ENCODE measurements around the gene SEC16A. TPM values are rescaled to one million over a fixed set of nuclear protein-coding genes. Genes with fewer than 3 reads are reported as not detected.

The SEC16A gene
- total and polyA plus RNA-seq, 2 donors (not counting 3 experiments of a cell fraction or from before 2014, with no cell fraction given), result 34.5 to 80.6 TPM

- no TSS peak for BruUV-seq (replicated peaks)
- Histone ChIP-seq H2AFZ (ENCODE audit: low read depth, low read length) (no peak overlapping the region), H3K27ac (ENCODE audit: insufficient read depth, low read depth, low read length) (peak overlapping the region; percentile 15), H3K9me3 (replicated peaks; ENCODE audit: control insufficient read depth, insufficient read depth, low read length) (no peaks in the 10 kb centered on the region), H3K9me1 (replicated peaks; ENCODE audit: control insufficient read depth, extremely low read depth, insufficient read depth, low read length) (no peaks in the 10 kb centered on the region), H3K79me2 (ENCODE audit: control insufficient read depth, insufficient read depth, low read length) (peaks cover 53% of the 10 kb centered on the region), H3K4me3 (replicated peaks in 1 of 3; ENCODE audit: insufficient read depth in 1 of 3, low read depth in 1 of 3, low read length in 3 of 3) (no peak overlapping the region), H3K4me1 (ENCODE audit: control insufficient read depth, extremely low read depth, insufficient read depth, low read length) (no peaks in the 10 kb centered on the region), H3K4me2 (ENCODE audit: insufficient read depth, low read length) (no peak overlapping the region), H4K20me1 (replicated peaks; ENCODE audit: control insufficient read depth, extremely low read depth, insufficient read depth, low read length) (no peaks in the 10 kb centered on the region), H3K9ac (replicated peaks; ENCODE audit: extremely low read depth, insufficient read depth, low read length) (no peak overlapping the region), H3K36me3 (ENCODE audit: control insufficient read depth in 2 of 2, extremely low read depth in 1 of 2, insufficient read depth in 2 of 2, low read length in 2 of 2) (peaks cover 9 to 69% of the 10 kb centered on the region in 2 experiments), H3K27me3 (ENCODE audit: control insufficient read depth in 2 of 2, insufficient read depth in 2 of 2, low read length in 2 of 2) (no peaks in the 10 kb centered on the region)
- no peak for FAIRE-seq
- dilution Hi-C loops (cut with MboI; ENCODE audit: extremely low pct_ligation_motif_present, low sequenced_read_pairs) (no loop called here), intact Hi-C loops (cut with micrococcal nuclease) (no loop called here)
- no peak for DNase-seq (ENCODE audit: low read depth, low spot score)
- TF ChIP-seq FOS (IDR thresholded peaks at IDR 0.05; ENCODE audit: borderline replicate concordance, insufficient read depth, low read length) (no peak), CTCF (IDR thresholded peaks at IDR 0.05; ENCODE audit: extremely low read depth in 1 of 2, insufficient read depth in 1 of 2, low read depth in 1 of 2, low read length in 2 of 2) (no peak), EZH2 (IDR thresholded peaks at IDR 0.05; ENCODE audit: borderline replicate concordance, low read depth, low read length, severe bottlenecking) (no peak), JUN (IDR thresholded peaks at IDR 0.05; ENCODE audit: borderline replicate concordance, insufficient read depth, insufficient read length, low read depth) (no peak), MYC (IDR thresholded peaks at IDR 0.05; ENCODE audit: low read depth, low read length) (no peak), POLR2AphosphoS5 (IDR thresholded peaks at IDR 0.05; ENCODE audit: insufficient read depth, low read depth, low read length) (no peak), MAX (IDR thresholded peaks at IDR 0.05; ENCODE audit: insufficient read depth, insufficient read length) (no peak), GATA2 (IDR thresholded peaks at IDR 0.05; ENCODE audit: insufficient read depth, insufficient read length, low read depth, low read length) (no peak)
- ChIA-PET POLR2A (no interaction called here), CTCF (no interaction called here)
These were observed 38.7 kb upstream of the SEC16A start for GRCh38 chr9:136521537-136521936.

All from endothelial cell of umbilical vein (primary cell).